HCT116 (cell line): Measurements from ENCODE around the gene UBE2L6.

Source experiments
- CTCF ChIP-seq, 3 experiments: fragments of 200-600 bp in 1 of 3; sonication (generic) in 1 of 3; IDR thresholded peaks in 2 of 3; conservative IDR thresholded peaks in 1 of 3; 2 replicates each; pipeline ENCODE4 v1.5.1; 2012 to 2017; ENCODE audit warnings: low read depth in 2 of 3, low read length in 2 of 3, antibody characterized with exemption in 1 of 3, borderline replicate concordance in 1 of 3, control low read depth in 1 of 3, mild to moderate bottlenecking in 1 of 3, mixed read lengths in 1 of 3, mixed run types in 1 of 3, moderate library complexity in 1 of 3; ENCODE audit not compliant: insufficient read depth in 1 of 3
- EZH2 ChIP-seq: fragments of 200-600 bp; sonication (generic); IDR thresholded peaks from 2 replicates; pipeline ENCODE4 v1.6.1; 2017; ENCODE audit warnings: antibody characterized with exemption, mixed run types
- REST ChIP-seq: IDR thresholded peaks from 2 replicates; pipeline ENCODE4 v1.6.1; 2012; ENCODE audit warnings: low read depth

- TF ChIP-seq CTCF (IDR thresholded peaks at IDR 0.05 in 2 of 3, conservative IDR thresholded peaks at IDR 0.05 in 1 of 3; ENCODE audit: borderline replicate concordance in 1 of 3, insufficient read depth in 1 of 3, low read depth in 2 of 3, low read length in 2 of 3) (no peak), REST (no peak), EZH2 (no peak)
These were observed 11.4 kb downstream of the UBE2L6 start for GRCh38 chr11:57556041-57556440.
